K562 (cell line): ENCODE data around the gene ARHGAP35. TPM values are rescaled to one million over a fixed set of nuclear protein-coding genes. Genes with fewer than 3 reads are reported as not detected.

Experiments
- COPS2 ChIP-seq: fragments of 450-650 bp; conservative IDR thresholded peaks from 2 replicates; pipeline ENCODE4 v1.6.1; 2016; ENCODE audit warnings: mild to moderate bottlenecking, moderate library complexity
- CREBBP ChIP-seq: IDR thresholded peaks from one replicate; pipeline ENCODE4 v1.6.1; 2012; ENCODE audit warnings: low read depth, mild to moderate bottlenecking, control low read depth, inconsistent platforms, low read length
- MIER1 ChIP-seq: fragments of 450-650 bp; IDR thresholded peaks from 2 replicates; pipeline ENCODE4 v1.6.1; 2016; ENCODE audit warnings: antibody characterized with exemption, mild to moderate bottlenecking, low read depth
- MYC ChIP-seq, 2 experiments: fragments of 250-450 bp in 1 of 2; sonication (Bioruptor Pico) in 1 of 2; IDR thresholded peaks; 2 replicates each; pipeline versions ENCODE4 v1.5.1 to v1.6.1; 2012 to 2021; ENCODE audit warnings: low read depth in 2 of 2, borderline replicate concordance in 1 of 2, improper control_type of control experiment in 1 of 2, low read length in 1 of 2, mild to moderate bottlenecking in 1 of 2, moderate library complexity in 1 of 2
- NFRKB ChIP-seq: fragments of 450-650 bp; IDR thresholded peaks from 2 replicates; pipeline ENCODE4 v1.6.1; 2016; ENCODE audit warnings: low read depth
- RBM34 ChIP-seq: fragments of 200-400 bp; formaldehyde crosslinking; IDR thresholded peaks from 2 replicates; pipeline ENCODE4 v1.6.1; 2018; ENCODE audit warnings: low read length, borderline replicate concordance; ENCODE audit not compliant: insufficient read depth
- STAG1 ChIP-seq: sonication (generic); formaldehyde crosslinking; IDR thresholded peaks from 2 replicates; pipeline ENCODE4 v1.5.0; 2020; ENCODE audit warnings: missing genetic modification reagents, borderline replicate concordance
- TCF7L2 ChIP-seq: fragments of 150-350 bp; IDR thresholded peaks from 2 replicates; pipeline ENCODE4 v1.6.1; 2016; ENCODE audit warnings: low read depth, mild to moderate bottlenecking, low read length, moderate library complexity
- TEAD4 ChIP-seq, 2 experiments: sonication (generic) in 1 of 2; formaldehyde crosslinking in 1 of 2; IDR thresholded peaks; 2 replicates each; pipeline versions ENCODE4 v1.6.1 to v1.8.0; 2012 to 2022; ENCODE audit warnings: borderline replicate concordance in 1 of 2, inconsistent platforms in 1 of 2, low read length in 1 of 2, mild to moderate bottlenecking in 1 of 2, missing genetic modification reagents in 1 of 2
- YY1 ChIP-seq, 3 experiments: IDR thresholded peaks; 2 replicates each; pipeline ENCODE4 v1.6.1; 2011; ENCODE audit warnings: low read length in 2 of 3, mild to moderate bottlenecking in 2 of 3, moderate library complexity in 2 of 3, borderline replicate concordance in 1 of 3, control low read depth in 1 of 3, low read depth in 1 of 3; ENCODE audit not compliant: insufficient read depth in 3 of 3, insufficient replicate concordance in 2 of 3, control insufficient read depth in 1 of 3, insufficient read length in 1 of 3; ENCODE audit errors: extremely low read depth in 1 of 3
- ZNF408 ChIP-seq: fragments of 250-450 bp; sonication (Bioruptor Pico); IDR thresholded peaks from 2 replicates; pipeline ENCODE4 v1.4.0; 2020; ENCODE audit warnings: low read depth, mild to moderate bottlenecking, moderate library complexity
- ZNF561 ChIP-seq: fragments of 450-650 bp; formaldehyde crosslinking; conservative IDR thresholded peaks from 2 replicates; pipeline ENCODE4 v1.4.0; 2020; ENCODE audit warnings: mild to moderate bottlenecking, moderate library complexity
- ZNF584 ChIP-seq: fragments of 200-800 bp; sonication (Bioruptor generic); IDR thresholded peaks from 2 replicates; pipeline ENCODE4 v1.6.1; 2016; ENCODE audit warnings: low read depth, mild to moderate bottlenecking, missing genetic modification characterization, missing compliant biosample characterization
- polyA plus RNA-seq, 8 experiments: library from polyadenylated mRNA; depleted of rRNA in 4 of 8; stranded (reverse) in 5 of 8; unstranded in 3 of 8; fragments of >200 nt; fragmentation: Nextera tagmentation in 2 of 8; fragmentation: Illumina TruSeq in 1 of 8; extraction: Ambion mirVana in 2 of 8; extraction: Trizol in 1 of 8; gene quantifications; 2 replicates each; pipeline versions ENCODE4 v1.2.1 to v1.2.3, GENCODE V29; 2011 to 2014; ENCODE audit warnings: inconsistent platforms in 1 of 8, missing spikeins in 1 of 8
- total RNA-seq, 7 experiments: library from RNA; depleted of rRNA in 6 of 7; stranded (reverse); fragments of >200 nt in 6 of 7; fragmentation: Illumina TruSeq in 2 of 7; extraction: Trizol in 2 of 7; gene quantifications; 2 replicates each; pipeline versions ENCODE4 v1.2.1 to v1.2.3, GENCODE V29; 2011 to 2021; ENCODE audit warnings: low replicate concordance in 1 of 7
- TF ChIP-seq, protein P1 (sequence below): IDR thresholded peaks from 2 replicates; pipeline ENCODE4 v1.6.1; 2011; ENCODE audit warnings: borderline replicate concordance, low read depth, mild to moderate bottlenecking, moderate library complexity, low read length; ENCODE audit not compliant: insufficient read depth, poor library complexity, severe bottlenecking
- TF ChIP-seq, protein P2 (sequence below), 2 experiments: fragments of 450-650 bp; formaldehyde crosslinking in 1 of 2; IDR thresholded peaks; 2 replicates each; pipeline versions ENCODE4 v1.4.0 to v1.6.1; 2014 to 2020; ENCODE audit warnings: mild to moderate bottlenecking in 2 of 2, borderline replicate concordance in 1 of 2, low read depth in 1 of 2

The ARHGAP35 gene
- total and polyA plus RNA-seq, 9 of the 15 experiments (the other 6 are each of a cell fraction or from before 2014, with no cell fraction given) = 0.27 to 26.4 (median 10.2) TPM

DNA sequence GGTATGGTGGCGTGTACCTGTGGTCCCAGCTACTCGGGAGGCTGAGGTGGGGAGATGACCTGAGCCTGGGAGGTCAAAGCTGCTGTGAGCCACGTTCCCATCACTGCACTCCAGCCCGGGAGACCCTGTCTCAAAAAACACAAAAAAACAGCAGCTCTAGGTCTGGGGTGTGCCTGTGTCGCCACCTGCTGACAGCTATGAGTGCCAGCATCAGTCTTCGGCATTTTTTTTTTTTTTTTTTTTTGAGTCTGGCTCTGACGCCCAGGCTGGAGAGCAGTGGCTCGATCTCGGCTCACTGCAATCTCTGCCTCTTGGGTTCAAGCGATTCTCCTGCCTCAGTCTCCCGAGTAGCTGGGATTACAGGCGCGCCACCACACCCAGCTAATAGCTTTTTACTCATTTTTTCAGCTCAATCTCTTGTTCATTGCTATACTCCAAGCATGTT is 20.3 kb upstream of the ARHGAP35 start (continued):
- TF ChIP-seq, protein P1, sequence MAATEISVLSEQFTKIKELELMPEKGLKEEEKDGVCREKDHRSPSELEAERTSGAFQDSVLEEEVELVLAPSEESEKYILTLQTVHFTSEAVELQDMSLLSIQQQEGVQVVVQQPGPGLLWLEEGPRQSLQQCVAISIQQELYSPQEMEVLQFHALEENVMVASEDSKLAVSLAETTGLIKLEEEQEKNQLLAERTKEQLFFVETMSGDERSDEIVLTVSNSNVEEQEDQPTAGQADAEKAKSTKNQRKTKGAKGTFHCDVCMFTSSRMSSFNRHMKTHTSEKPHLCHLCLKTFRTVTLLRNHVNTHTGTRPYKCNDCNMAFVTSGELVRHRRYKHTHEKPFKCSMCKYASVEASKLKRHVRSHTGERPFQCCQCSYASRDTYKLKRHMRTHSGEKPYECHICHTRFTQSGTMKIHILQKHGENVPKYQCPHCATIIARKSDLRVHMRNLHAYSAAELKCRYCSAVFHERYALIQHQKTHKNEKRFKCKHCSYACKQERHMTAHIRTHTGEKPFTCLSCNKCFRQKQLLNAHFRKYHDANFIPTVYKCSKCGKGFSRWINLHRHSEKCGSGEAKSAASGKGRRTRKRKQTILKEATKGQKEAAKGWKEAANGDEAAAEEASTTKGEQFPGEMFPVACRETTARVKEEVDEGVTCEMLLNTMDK = peak; percentile 20
- peak in 1 of 3 experiments; percentile 34 for TF ChIP-seq YY1 (IDR thresholded peaks at IDR 0.05; ENCODE audit: borderline replicate concordance in 1 of 3, control insufficient read depth in 1 of 3, extremely low read depth in 1 of 3, insufficient read depth in 3 of 3, insufficient read length in 1 of 3, insufficient replicate concordance in 2 of 3, low read depth in 1 of 3, low read length in 2 of 3)
- TF ChIP-seq RBM34 = no peak
- peak; percentile 70 for TF ChIP-seq STAG1 (CRISPR knock-in tag)
- no peak for TF ChIP-seq ZNF561 (CRISPR knock-in tag)
- TF ChIP-seq, protein P2, sequence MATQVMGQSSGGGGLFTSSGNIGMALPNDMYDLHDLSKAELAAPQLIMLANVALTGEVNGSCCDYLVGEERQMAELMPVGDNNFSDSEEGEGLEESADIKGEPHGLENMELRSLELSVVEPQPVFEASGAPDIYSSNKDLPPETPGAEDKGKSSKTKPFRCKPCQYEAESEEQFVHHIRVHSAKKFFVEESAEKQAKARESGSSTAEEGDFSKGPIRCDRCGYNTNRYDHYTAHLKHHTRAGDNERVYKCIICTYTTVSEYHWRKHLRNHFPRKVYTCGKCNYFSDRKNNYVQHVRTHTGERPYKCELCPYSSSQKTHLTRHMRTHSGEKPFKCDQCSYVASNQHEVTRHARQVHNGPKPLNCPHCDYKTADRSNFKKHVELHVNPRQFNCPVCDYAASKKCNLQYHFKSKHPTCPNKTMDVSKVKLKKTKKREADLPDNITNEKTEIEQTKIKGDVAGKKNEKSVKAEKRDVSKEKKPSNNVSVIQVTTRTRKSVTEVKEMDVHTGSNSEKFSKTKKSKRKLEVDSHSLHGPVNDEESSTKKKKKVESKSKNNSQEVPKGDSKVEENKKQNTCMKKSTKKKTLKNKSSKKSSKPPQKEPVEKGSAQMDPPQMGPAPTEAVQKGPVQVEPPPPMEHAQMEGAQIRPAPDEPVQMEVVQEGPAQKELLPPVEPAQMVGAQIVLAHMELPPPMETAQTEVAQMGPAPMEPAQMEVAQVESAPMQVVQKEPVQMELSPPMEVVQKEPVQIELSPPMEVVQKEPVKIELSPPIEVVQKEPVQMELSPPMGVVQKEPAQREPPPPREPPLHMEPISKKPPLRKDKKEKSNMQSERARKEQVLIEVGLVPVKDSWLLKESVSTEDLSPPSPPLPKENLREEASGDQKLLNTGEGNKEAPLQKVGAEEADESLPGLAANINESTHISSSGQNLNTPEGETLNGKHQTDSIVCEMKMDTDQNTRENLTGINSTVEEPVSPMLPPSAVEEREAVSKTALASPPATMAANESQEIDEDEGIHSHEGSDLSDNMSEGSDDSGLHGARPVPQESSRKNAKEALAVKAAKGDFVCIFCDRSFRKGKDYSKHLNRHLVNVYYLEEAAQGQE (IDR thresholded peaks at IDR 0.05; ENCODE audit: borderline replicate concordance) = peak; percentile 82
- TF ChIP-seq, protein P2 (CRISPR knock-in tag; IDR thresholded peaks at IDR 0.05; ENCODE audit: low read depth) = no peak
- TF ChIP-seq ZNF584 = no peak
- no peak for TF ChIP-seq CREBBP
- peak; percentile 45; the same call in 1 of the 2 replicates for TF ChIP-seq TEAD4 (IDR thresholded peaks at IDR 0.05; ENCODE audit: low read length)
- TF ChIP-seq TEAD4 (CRISPR knock-in tag; IDR thresholded peaks at IDR 0.05; ENCODE audit: borderline replicate concordance) = no peak
- TF ChIP-seq TCF7L2 = no peak
- TF ChIP-seq MYC (IDR thresholded peaks at IDR 0.05; ENCODE audit: low read depth, low read length) = 0 out of 2 replicates have a peak, but pooled peaks have one; percentile 15
- no peak for TF ChIP-seq MYC (CRISPR knock-in tag; IDR thresholded peaks at IDR 0.05; ENCODE audit: borderline replicate concordance, low read depth)
- no peak for TF ChIP-seq MIER1
- no peak for TF ChIP-seq NFRKB
- no peak for TF ChIP-seq ZNF408 (CRISPR knock-in tag)
- TF ChIP-seq COPS2 = no peak
